ENCODE data around the gene SF3B6.

DNA sequence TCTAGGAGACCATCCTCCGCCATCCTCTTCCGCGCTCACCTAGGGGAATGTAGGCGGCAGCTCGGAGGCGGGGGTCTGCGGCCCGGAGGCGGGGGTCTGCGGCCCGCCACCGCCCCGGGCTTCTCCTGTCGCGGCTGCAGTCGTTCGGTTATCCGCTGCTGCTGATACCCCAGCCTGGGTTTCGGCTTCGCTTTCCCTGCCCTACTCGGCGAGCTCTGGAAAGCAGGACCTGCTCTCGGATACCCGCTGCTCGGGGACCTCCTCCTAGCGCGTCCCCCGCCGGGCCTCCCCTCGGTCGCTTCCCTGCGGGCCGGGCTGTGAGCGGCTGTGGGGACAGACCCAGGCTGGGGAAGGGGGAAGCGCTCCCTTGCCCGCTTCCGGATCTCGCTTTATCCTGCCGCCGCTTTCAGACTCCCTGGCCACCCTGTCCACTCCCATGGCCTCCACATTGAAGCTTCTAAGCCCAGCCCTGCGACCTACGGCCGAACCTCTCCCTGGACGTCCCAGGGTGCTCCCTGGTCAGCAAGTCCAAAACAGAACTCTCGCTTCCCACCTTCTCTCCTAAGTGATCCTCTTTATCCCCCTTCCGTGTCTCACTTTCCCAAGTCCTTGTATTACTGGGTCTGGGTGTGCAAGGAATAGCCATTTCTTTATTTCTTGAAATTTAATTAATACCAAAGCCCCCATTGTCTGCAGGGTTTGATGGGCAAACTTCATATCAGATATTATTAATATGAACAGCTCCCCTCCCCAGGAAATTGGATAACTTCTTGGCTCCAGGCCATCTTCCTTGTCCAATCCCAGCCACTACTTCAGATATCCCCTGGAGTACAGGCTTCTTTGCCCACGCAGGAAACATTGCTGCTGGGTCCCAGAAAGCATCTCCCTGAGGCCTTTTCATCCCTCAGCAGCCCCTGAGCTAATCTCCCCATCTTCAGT, 25.8 kb downstream of the SF3B6 start:
- TF ChIP-seq POLR2AphosphoS5 (IDR thresholded peaks at IDR 0.05; ENCODE audit: low read depth, low read length) (no peak), POLR2A (IDR thresholded peaks at IDR 0.05; ENCODE audit: low read depth, low read length) (no peak), TAF1 (IDR thresholded peaks at IDR 0.05; ENCODE audit: low read depth, low read length) (no peak), POU2F2 (IDR thresholded peaks at IDR 0.05; ENCODE audit: low read depth, low read length) (no peak), SPI1 (IDR thresholded peaks at IDR 0.05; ENCODE audit: low read depth, low read length) (0 out of 2 replicates have a peak, but pooled peaks have one; percentile 19), PAX5 (IDR thresholded peaks at IDR 0.05; ENCODE audit: insufficient read depth, low read length, severe bottlenecking) (no peak)

Measured in GM12891 (cell line).